Measurements from ENCODE around the gene NCKAP5.

NCKAP5 gene

GRCh38 chr2:132732694-132733093 is 835.6 kb downstream of the NCKAP5 start:
- DNase-seq (ENCODE audit: low spot score), result no peak
- Histone ChIP-seq H3K4me1 (ENCODE audit: insufficient read depth, poor library complexity, severe bottlenecking) (no peaks in the 10 kb centered on the region), H3K36me3 (ENCODE audit: low read depth) (no peaks in the 10 kb centered on the region), H3K4me3 (ENCODE audit: severe bottlenecking) (no peak overlapping the region), H3K9me3 (ENCODE audit: severe bottlenecking) (no peaks in the 10 kb centered on the region), H3K27ac (ENCODE audit: poor library complexity, severe bottlenecking) (no peak overlapping the region), H3K27me3 (ENCODE audit: insufficient read depth, poor library complexity, severe bottlenecking) (peaks cover 3% of the 10 kb centered on the region)
- ATAC-seq (ENCODE audit: low read depth), result no peak
- no peak for TF ChIP-seq CTCF (IDR thresholded peaks at IDR 0.05; ENCODE audit: poor library complexity, severe bottlenecking)

- ATAC-seq (ENCODE audit: low read depth), result 0 out of 3 replicates have a peak, but pooled peaks have one; percentile 12
- no peak for TF ChIP-seq CTCF (IDR thresholded peaks at IDR 0.05; ENCODE audit: poor library complexity, severe bottlenecking)
Measured at GRCh38 chr2:132731441-132731840, 836.8 kb downstream of the NCKAP5 start.

GRCh38 chr2:132730611-132731010 is 837.7 kb downstream of the NCKAP5 start:
- no peak for TF ChIP-seq CTCF (IDR thresholded peaks at IDR 0.05; ENCODE audit: poor library complexity, severe bottlenecking)
- no peak overlapping the region for H3K4me3 ChIP-seq (ENCODE audit: severe bottlenecking)
- H3K27me3 ChIP-seq (ENCODE audit: insufficient read depth, poor library complexity, severe bottlenecking), result peaks cover 3% of the 10 kb centered on the region
- ATAC-seq (ENCODE audit: low read depth) (no peak), DNase-seq (ENCODE audit: low spot score) (no peak)
- no peaks in the 10 kb centered on the region for H3K4me1 ChIP-seq (ENCODE audit: insufficient read depth, poor library complexity, severe bottlenecking)
- H3K36me3 ChIP-seq (ENCODE audit: low read depth), result no peaks in the 10 kb centered on the region
- H3K9me3 ChIP-seq (ENCODE audit: severe bottlenecking), result no peaks in the 10 kb centered on the region
- no peak overlapping the region for H3K27ac ChIP-seq (ENCODE audit: poor library complexity, severe bottlenecking)

More at GRCh38 chr2:132731441-132731840, 836.8 kb downstream of the NCKAP5 start:
- no peak overlapping the region for H3K4me3 ChIP-seq (ENCODE audit: severe bottlenecking)
- no peaks in the 10 kb centered on the region for H3K9me3 ChIP-seq (ENCODE audit: severe bottlenecking)
- no peaks in the 10 kb centered on the region for H3K36me3 ChIP-seq (ENCODE audit: low read depth)
- H3K27ac ChIP-seq (ENCODE audit: poor library complexity, severe bottlenecking), result no peak overlapping the region
- H3K4me1 ChIP-seq (ENCODE audit: insufficient read depth, poor library complexity, severe bottlenecking), result no peaks in the 10 kb centered on the region
- no peak for DNase-seq (ENCODE audit: low spot score)
- H3K27me3 ChIP-seq (ENCODE audit: insufficient read depth, poor library complexity, severe bottlenecking), result peaks cover 3% of the 10 kb centered on the region

GRCh38 chr2:132729522-132729921 is 838.7 kb downstream of the NCKAP5 start:
- H3K4me3 ChIP-seq (ENCODE audit: severe bottlenecking), result no peak overlapping the region
- no peaks in the 10 kb centered on the region for H3K36me3 ChIP-seq (ENCODE audit: low read depth)
- no peaks in the 10 kb centered on the region for H3K9me3 ChIP-seq (ENCODE audit: severe bottlenecking)
- H3K27ac ChIP-seq (ENCODE audit: poor library complexity, severe bottlenecking), result no peak overlapping the region
- peaks cover 3% of the 10 kb centered on the region for H3K27me3 ChIP-seq (ENCODE audit: insufficient read depth, poor library complexity, severe bottlenecking)
- TF ChIP-seq CTCF (IDR thresholded peaks at IDR 0.05; ENCODE audit: poor library complexity, severe bottlenecking), result no peak
- DNase-seq (ENCODE audit: low spot score) (no peak), ATAC-seq (ENCODE audit: low read depth) (no peak)
- H3K4me1 ChIP-seq (ENCODE audit: insufficient read depth, poor library complexity, severe bottlenecking), result no peaks in the 10 kb centered on the region

GRCh38 chr2:132726155-132726554 is 842.1 kb downstream of the NCKAP5 start:
- no peak for ATAC-seq (ENCODE audit: low read depth)
- H3K27me3 ChIP-seq (ENCODE audit: insufficient read depth, poor library complexity, severe bottlenecking), result no peaks in the 10 kb centered on the region
- H3K9me3 ChIP-seq (ENCODE audit: severe bottlenecking), result no peaks in the 10 kb centered on the region

More at GRCh38 chr2:132726155-132726554, 842.1 kb downstream of the NCKAP5 start:
- no peak for DNase-seq (ENCODE audit: low spot score)
- TF ChIP-seq CTCF (IDR thresholded peaks at IDR 0.05; ENCODE audit: poor library complexity, severe bottlenecking), result no peak
- H3K36me3 ChIP-seq (ENCODE audit: low read depth), result no peaks in the 10 kb centered on the region
- no peaks in the 10 kb centered on the region for H3K4me1 ChIP-seq (ENCODE audit: insufficient read depth, poor library complexity, severe bottlenecking)
- H3K27ac ChIP-seq (ENCODE audit: poor library complexity, severe bottlenecking), result no peak overlapping the region
- no peak overlapping the region for H3K4me3 ChIP-seq (ENCODE audit: severe bottlenecking)

Measured in RWPE2 (cell line).